ENCODE measurements around the gene SLC8A1. TPM values are rescaled to one million over a fixed set of nuclear protein-coding genes. Genes with fewer than 3 reads are reported as not detected.

Gene SLC8A1
- total and polyA plus RNA-seq, 2 donors (not counting 1 experiment from before 2014, with no cell fraction given) = 0.07 to 0.20 TPM

DNA sequence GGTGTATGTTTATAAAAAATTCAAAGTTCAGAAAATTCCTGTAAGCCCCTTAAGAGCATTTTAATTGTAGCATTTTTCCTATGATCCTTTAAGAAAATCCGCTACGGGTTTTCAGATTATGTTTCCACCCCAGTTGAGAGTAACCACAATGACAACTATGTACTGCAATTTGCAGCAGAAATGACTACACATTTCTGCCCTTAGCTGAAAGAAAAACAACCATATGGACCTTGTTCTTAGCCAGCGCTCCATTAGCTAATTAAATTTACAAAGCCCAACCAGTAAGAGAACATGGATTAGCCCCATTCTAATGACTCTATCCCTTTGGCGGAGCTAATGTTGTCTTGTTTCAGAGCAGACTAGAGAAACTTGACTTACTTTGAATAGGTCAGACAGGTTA lies 247.6 kb downstream of the SLC8A1 start:
- no peak overlapping the region for H3K27ac ChIP-seq (ENCODE audit: low read length in 2 of 2)
- TF ChIP-seq EZH2 (IDR thresholded peaks at IDR 0.05; ENCODE audit: borderline replicate concordance, insufficient read depth, low read depth, low read length, poor library complexity, severe bottlenecking) = no peak
- TF ChIP-seq, protein P1, sequence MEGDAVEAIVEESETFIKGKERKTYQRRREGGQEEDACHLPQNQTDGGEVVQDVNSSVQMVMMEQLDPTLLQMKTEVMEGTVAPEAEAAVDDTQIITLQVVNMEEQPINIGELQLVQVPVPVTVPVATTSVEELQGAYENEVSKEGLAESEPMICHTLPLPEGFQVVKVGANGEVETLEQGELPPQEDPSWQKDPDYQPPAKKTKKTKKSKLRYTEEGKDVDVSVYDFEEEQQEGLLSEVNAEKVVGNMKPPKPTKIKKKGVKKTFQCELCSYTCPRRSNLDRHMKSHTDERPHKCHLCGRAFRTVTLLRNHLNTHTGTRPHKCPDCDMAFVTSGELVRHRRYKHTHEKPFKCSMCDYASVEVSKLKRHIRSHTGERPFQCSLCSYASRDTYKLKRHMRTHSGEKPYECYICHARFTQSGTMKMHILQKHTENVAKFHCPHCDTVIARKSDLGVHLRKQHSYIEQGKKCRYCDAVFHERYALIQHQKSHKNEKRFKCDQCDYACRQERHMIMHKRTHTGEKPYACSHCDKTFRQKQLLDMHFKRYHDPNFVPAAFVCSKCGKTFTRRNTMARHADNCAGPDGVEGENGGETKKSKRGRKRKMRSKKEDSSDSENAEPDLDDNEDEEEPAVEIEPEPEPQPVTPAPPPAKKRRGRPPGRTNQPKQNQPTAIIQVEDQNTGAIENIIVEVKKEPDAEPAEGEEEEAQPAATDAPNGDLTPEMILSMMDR (IDR thresholded peaks at IDR 0.05) = no peak
- H3K4me3 Mint-ChIP-seq = no peak overlapping the region
- H3K27me3 ChIP-seq (replicated peaks in 1 of 4; ENCODE audit: control extremely low read depth in 1 of 4, control insufficient read depth in 3 of 4, insufficient read depth in 4 of 4, low read length in 3 of 4) = no peaks in the 10 kb centered on the region
- POLR2A ChIA-PET = no interaction called here
- no peak for DNase-seq
- no peak overlapping the region for H3K9ac ChIP-seq (ENCODE audit: low read length)
- no peak overlapping the region for H3K27ac Mint-ChIP-seq
- no peaks in the 10 kb centered on the region for H3K4me1 ChIP-seq (ENCODE audit: control insufficient read depth in 2 of 2, insufficient read depth in 2 of 2, low read length in 2 of 2)
- no peak for ATAC-seq (ENCODE audit: low read depth)
- no peaks in the 10 kb centered on the region for H3K9me3 ChIP-seq (ENCODE audit: control extremely low read depth in 1 of 3, control insufficient read depth in 2 of 3, insufficient read depth in 1 of 3, low read length in 2 of 3)
- no peaks in the 10 kb centered on the region for H3K4me1 Mint-ChIP-seq
- H2AFZ ChIP-seq (ENCODE audit: insufficient read depth, low read depth, low read length, poor library complexity, severe bottlenecking) = no peak overlapping the region
- H3K4me2 ChIP-seq (replicated peaks; ENCODE audit: low read depth, low read length, poor library complexity, severe bottlenecking) = no peak overlapping the region
- no peak overlapping the region for H3K4me3 ChIP-seq (ENCODE audit: control extremely low read depth in 1 of 5, extremely low read depth in 1 of 5, insufficient read depth in 1 of 5, low read depth in 2 of 5, low read length in 4 of 5)
- H3K9me3 Mint-ChIP-seq (ENCODE audit: insufficient read depth) = no peaks in the 10 kb centered on the region
- H4K20me1 ChIP-seq (ENCODE audit: control insufficient read depth, insufficient read depth, low read length, poor library complexity, severe bottlenecking) = no peaks in the 10 kb centered on the region
- intact Hi-C loops (cut with micrococcal nuclease) = no loop called here
- no peaks in the 10 kb centered on the region for H3K79me2 ChIP-seq (ENCODE audit: control insufficient read depth, insufficient read depth, low read length)
- CTCF ChIA-PET = interaction anchor here (1.1 kb wide), 1 partner anchor 9 kb away, joined by 3 read pairs; no protein-coding TSS in a partner anchor
- 100% methylated on average over 3 of the region's 4 CpGs for WGBS (ENCODE audit: insufficient coverage)
- H3K36me3 ChIP-seq (replicated peaks in 1 of 2; ENCODE audit: control extremely low read depth in 1 of 2, control insufficient read depth in 1 of 2, extremely low read depth in 1 of 2, insufficient read depth in 2 of 2, low read length in 1 of 2) = no peaks in the 10 kb centered on the region
- no peaks in the 10 kb centered on the region for H3K27me3 Mint-ChIP-seq

DNA sequence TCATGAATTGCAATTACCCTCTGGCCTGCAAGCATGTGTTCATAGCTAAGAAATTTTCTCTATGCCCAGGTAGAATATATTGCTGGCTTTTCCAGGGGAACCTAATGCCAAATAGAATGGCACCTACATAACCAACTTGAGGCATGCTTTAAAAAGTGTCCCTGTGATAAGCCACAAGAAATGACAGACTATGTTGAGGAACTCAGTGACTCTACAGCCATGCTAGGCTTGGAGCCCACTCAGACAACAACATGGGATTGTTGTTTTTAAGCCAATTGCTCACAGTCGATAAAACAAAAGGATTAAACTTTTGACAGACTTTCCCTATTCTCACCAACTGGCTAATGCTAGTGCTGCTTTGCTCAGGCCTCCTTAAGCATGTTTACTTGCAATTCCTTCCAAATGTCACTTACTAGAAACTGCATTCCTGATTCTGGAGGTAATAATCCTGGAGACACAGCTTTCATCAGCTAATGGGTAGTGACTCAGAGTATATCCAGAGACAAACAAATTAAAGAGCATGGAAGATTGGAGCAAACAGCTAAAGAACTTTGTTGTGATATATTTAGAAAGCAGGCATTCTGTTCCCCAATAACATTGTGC lies 249.0 kb downstream of the SLC8A1 start:
- CTCF ChIA-PET = interaction anchor here (0.6 to 1.7 kb wide), 2 partner anchors 10 to 13 kb away, joined by 4 to 5 read pairs; no protein-coding TSS in a partner anchor
- H4K20me1 ChIP-seq (ENCODE audit: control insufficient read depth, insufficient read depth, low read length, poor library complexity, severe bottlenecking) = no peaks in the 10 kb centered on the region
- no peaks in the 10 kb centered on the region for H3K36me3 ChIP-seq (replicated peaks in 1 of 2; ENCODE audit: control extremely low read depth in 1 of 2, control insufficient read depth in 1 of 2, extremely low read depth in 1 of 2, insufficient read depth in 2 of 2, low read length in 1 of 2)
- Mint-ChIP-seq H3K4me1 (no peaks in the 10 kb centered on the region), H3K27ac (no peak overlapping the region), H3K9me3 (ENCODE audit: insufficient read depth) (no peaks in the 10 kb centered on the region), H3K4me3 (no peak overlapping the region), H3K27me3 (no peaks in the 10 kb centered on the region)
- no peak overlapping the region for H3K9ac ChIP-seq (ENCODE audit: low read length)
- 83% methylated on average over 1 of the region's 1 CpG for WGBS (ENCODE audit: insufficient coverage)
- DNase-seq = no peak
- H3K4me1 ChIP-seq (ENCODE audit: control insufficient read depth in 2 of 2, insufficient read depth in 2 of 2, low read length in 2 of 2) = no peaks in the 10 kb centered on the region
- no peak overlapping the region for H3K4me2 ChIP-seq (replicated peaks; ENCODE audit: low read depth, low read length, poor library complexity, severe bottlenecking)
- no peaks in the 10 kb centered on the region for H3K79me2 ChIP-seq (ENCODE audit: control insufficient read depth, insufficient read depth, low read length)
- H3K27ac ChIP-seq (ENCODE audit: low read length in 2 of 2) = no peak overlapping the region
- POLR2A ChIA-PET = no interaction called here
- H3K4me3 ChIP-seq (ENCODE audit: control extremely low read depth in 1 of 5, extremely low read depth in 1 of 5, insufficient read depth in 1 of 5, low read depth in 2 of 5, low read length in 4 of 5) = no peak overlapping the region
- no peak overlapping the region for H2AFZ ChIP-seq (ENCODE audit: insufficient read depth, low read depth, low read length, poor library complexity, severe bottlenecking)
- H3K9me3 ChIP-seq (ENCODE audit: control extremely low read depth in 1 of 3, control insufficient read depth in 2 of 3, insufficient read depth in 1 of 3, low read length in 2 of 3) = no peaks in the 10 kb centered on the region
- no peak for ATAC-seq (ENCODE audit: low read depth)
- no peaks in the 10 kb centered on the region for H3K27me3 ChIP-seq (replicated peaks in 1 of 4; ENCODE audit: control extremely low read depth in 1 of 4, control insufficient read depth in 3 of 4, insufficient read depth in 4 of 4, low read length in 3 of 4)
- intact Hi-C loops (cut with micrococcal nuclease) = no loop called here
- TF ChIP-seq EZH2 (IDR thresholded peaks at IDR 0.05; ENCODE audit: borderline replicate concordance, insufficient read depth, low read depth, low read length, poor library complexity, severe bottlenecking) = no peak
- TF ChIP-seq, protein P1 (IDR thresholded peaks at IDR 0.05) = no peak

All from B cell (primary cell).